Measurements from ENCODE around the gene PCED1A. TPM values are rescaled to one million over a fixed set of nuclear protein-coding genes. Genes with fewer than 3 reads are reported as not detected.

The PCED1A gene
- total and polyA plus RNA-seq, 7 experiments from 2014 or later: 23.6 to 105 (median 67.8) TPM

- Histone ChIP-seq H3K27me3 (ENCODE audit: control insufficient read depth in 2 of 2, insufficient read depth in 2 of 2, low read length in 2 of 2) (no peaks in the 10 kb centered on the region), H3K27ac (ENCODE audit: low read depth, low read length) (no peak overlapping the region), H3K4me3 (ENCODE audit: low read length) (no peak overlapping the region), H3K36me3 (ENCODE audit: control insufficient read depth in 2 of 3, insufficient read depth in 3 of 3, low read length in 3 of 3) (peaks cover 0 to 34% (median 4%) of the 10 kb centered on the region in 3 experiments), H3K4me1 (ENCODE audit: control insufficient read depth in 2 of 2, insufficient read depth in 2 of 2, low read length in 2 of 2) (no peaks in the 10 kb centered on the region), H3K9me3 (ENCODE audit: control insufficient read depth in 2 of 3, low read length in 3 of 3) (no peaks in the 10 kb centered on the region)
- Mint-ChIP-seq H3K27me3 (no peaks in the 10 kb centered on the region), H3K4me3 (no peak overlapping the region), H3K9me3 (no peaks in the 10 kb centered on the region), H3K36me3 (peaks cover 0 to 15% (median 6%) of the 10 kb centered on the region in 5 donors), H3K4me1 (peaks cover 0 to 5% (median 2%) of the 10 kb centered on the region in 7 donors), H3K27ac (peak overlapping the region in 1 of 9 donors; percentile 43)
- no peak for DNase-seq
- no peak for ATAC-seq
- POLR2A ChIA-PET: no interaction called here
- intact Hi-C loops (cut with micrococcal nuclease): no loop called here
- CTCF ChIA-PET: interaction anchor here (0.9 kb wide), 1 partner anchor 41 kb away, joined by 3 read pairs; no protein-coding TSS in a partner anchor
Observed at GRCh38 chr20:2859330-2860121, 19.1 kb upstream of the PCED1A start.

- Mint-ChIP-seq H3K27ac (no peak overlapping the region), H3K4me1 (peaks cover 0 to 5% (median 2%) of the 10 kb centered on the region in 7 donors), H3K4me3 (no peak overlapping the region), H3K36me3 (peaks cover 0 to 19% (median 6%) of the 10 kb centered on the region in 5 donors), H3K9me3 (no peaks in the 10 kb centered on the region), H3K27me3 (no peaks in the 10 kb centered on the region)
- H3K27me3 ChIP-seq (ENCODE audit: control insufficient read depth in 2 of 2, insufficient read depth in 2 of 2, low read length in 2 of 2): no peaks in the 10 kb centered on the region
- no peaks in the 10 kb centered on the region for H3K9me3 ChIP-seq (ENCODE audit: control insufficient read depth in 2 of 3, low read length in 3 of 3)
- ChIA-PET CTCF (interaction anchor here (0.7 to 0.9 kb wide), 2 partner anchors 42 to 257 kb away, joined by 3 read pairs; no protein-coding TSS in a partner anchor), POLR2A (no interaction called here)
- no peaks in the 10 kb centered on the region for H3K4me1 ChIP-seq (ENCODE audit: control insufficient read depth in 2 of 2, insufficient read depth in 2 of 2, low read length in 2 of 2)
- ATAC-seq (no peak), DNase-seq (no peak)
- H3K27ac ChIP-seq (ENCODE audit: low read depth, low read length): no peak overlapping the region
- no peak overlapping the region for H3K4me3 ChIP-seq (ENCODE audit: low read length)
- H3K36me3 ChIP-seq (ENCODE audit: control insufficient read depth in 2 of 3, insufficient read depth in 3 of 3, low read length in 3 of 3): peaks cover 0 to 26% (median 4%) of the 10 kb centered on the region in 3 experiments
- intact Hi-C loops (cut with micrococcal nuclease): no loop called here
Observed at GRCh38 chr20:2858591-2858990, 18.1 kb upstream of the PCED1A start.

- Histone ChIP-seq H3K9me3 (ENCODE audit: control insufficient read depth in 2 of 3, low read length in 3 of 3) (no peaks in the 10 kb centered on the region), H3K27ac (ENCODE audit: low read depth, low read length) (no peak overlapping the region), H3K4me3 (ENCODE audit: low read length) (no peak overlapping the region), H3K36me3 (ENCODE audit: control insufficient read depth in 2 of 3, insufficient read depth in 3 of 3, low read length in 3 of 3) (peaks cover 0 to 5% (median 0%) of the 10 kb centered on the region in 3 experiments), H3K4me1 (ENCODE audit: control insufficient read depth in 2 of 2, insufficient read depth in 2 of 2, low read length in 2 of 2) (peaks cover 0 to 10% of the 10 kb centered on the region in 2 donors), H3K27me3 (ENCODE audit: control insufficient read depth in 2 of 2, insufficient read depth in 2 of 2, low read length in 2 of 2) (no peaks in the 10 kb centered on the region)
- no peak overlapping the region for H3K4me3 Mint-ChIP-seq
- no peaks in the 10 kb centered on the region for H3K9me3 Mint-ChIP-seq
- ChIA-PET CTCF (no interaction called here), POLR2A (interaction anchor here (1.7 kb wide), 1 partner anchor 11 kb away, joined by 10 read pairs; the partner anchor contains the start of genes PCED1A and VPS16)
- no peak overlapping the region for H3K27ac Mint-ChIP-seq
- ATAC-seq: no peak
- intact Hi-C loops (cut with micrococcal nuclease): loop anchor here in 1 of 2 donors (5.0 kb wide), 1 partner anchor 164 kb away; no protein-coding TSS in a partner anchor
- H3K4me1 Mint-ChIP-seq: peaks cover 6 to 24% (median 20%) of the 10 kb centered on the region in 7 donors
- H3K27me3 Mint-ChIP-seq: no peaks in the 10 kb centered on the region
- DNase-seq: no peak
- peaks cover 0 to 9% (median 0%) of the 10 kb centered on the region in 5 donors for H3K36me3 Mint-ChIP-seq
Observed at GRCh38 chr20:2851086-2851485, 10.6 kb upstream of the PCED1A start.

GRCh38 chr20:2849529-2849928, 9.1 kb upstream of the PCED1A start:
- ChIA-PET POLR2A (no interaction called here), CTCF (no interaction called here)
- H3K4me3 ChIP-seq (ENCODE audit: low read length): no peak overlapping the region
- no peak overlapping the region for H3K4me3 Mint-ChIP-seq
- peaks cover 0 to 10% of the 10 kb centered on the region in 2 donors for H3K4me1 ChIP-seq (ENCODE audit: control insufficient read depth in 2 of 2, insufficient read depth in 2 of 2, low read length in 2 of 2)
- no peak overlapping the region for H3K27ac ChIP-seq (ENCODE audit: low read depth, low read length)
- ATAC-seq: no peak
- no peaks in the 10 kb centered on the region for H3K9me3 Mint-ChIP-seq
- H3K4me1 Mint-ChIP-seq: peaks cover 14 to 34% (median 27%) of the 10 kb centered on the region in 7 donors
- peaks cover 0 to 11% (median 0%) of the 10 kb centered on the region in 5 donors for H3K36me3 Mint-ChIP-seq
- H3K36me3 ChIP-seq (ENCODE audit: control insufficient read depth in 2 of 3, insufficient read depth in 3 of 3, low read length in 3 of 3): peaks cover 0 to 5% (median 0%) of the 10 kb centered on the region in 3 experiments
- no peaks in the 10 kb centered on the region for H3K9me3 ChIP-seq (ENCODE audit: control insufficient read depth in 2 of 3, low read length in 3 of 3)
- intact Hi-C loops (cut with micrococcal nuclease): no loop called here
- DNase-seq: no peak
- H3K27me3 ChIP-seq (ENCODE audit: control insufficient read depth in 2 of 2, insufficient read depth in 2 of 2, low read length in 2 of 2): no peaks in the 10 kb centered on the region
- H3K27ac Mint-ChIP-seq: peak overlapping the region in 1 of 9 donors; percentile 18
- H3K27me3 Mint-ChIP-seq: no peaks in the 10 kb centered on the region

GRCh38 chr20:2847802-2848201, 7.3 kb upstream of the PCED1A start:
- Histone ChIP-seq H3K27me3 (ENCODE audit: control insufficient read depth in 2 of 2, insufficient read depth in 2 of 2, low read length in 2 of 2) (no peaks in the 10 kb centered on the region), H3K27ac (ENCODE audit: low read depth, low read length) (no peak overlapping the region), H3K36me3 (ENCODE audit: control insufficient read depth in 2 of 3, insufficient read depth in 3 of 3, low read length in 3 of 3) (peaks cover 0 to 5% (median 0%) of the 10 kb centered on the region in 3 experiments), H3K4me1 (ENCODE audit: control insufficient read depth in 2 of 2, insufficient read depth in 2 of 2, low read length in 2 of 2) (peaks cover 0 to 9% of the 10 kb centered on the region in 2 donors), H3K9me3 (ENCODE audit: control insufficient read depth in 2 of 3, low read length in 3 of 3) (no peaks in the 10 kb centered on the region), H3K4me3 (ENCODE audit: low read length) (no peak overlapping the region)
- ChIA-PET POLR2A (no interaction called here), CTCF (no interaction called here)
- Mint-ChIP-seq H3K27ac (peak overlapping the region in 2 of 9 donors; percentile 41 to 56), H3K4me1 (peaks cover 23 to 44% (median 36%) of the 10 kb centered on the region in 7 donors), H3K27me3 (no peaks in the 10 kb centered on the region), H3K36me3 (peaks cover 0 to 11% (median 0%) of the 10 kb centered on the region in 5 donors), H3K4me3 (no peak overlapping the region), H3K9me3 (no peaks in the 10 kb centered on the region)
- peak in 1 of 9 donors; percentile 4 for DNase-seq
- intact Hi-C loops (cut with micrococcal nuclease): no loop called here
- ATAC-seq: no peak

- DNase-seq: peak in 1 of 9 donors; percentile 4
- intact Hi-C loops (cut with micrococcal nuclease): no loop called here
- no peaks in the 10 kb centered on the region for H3K27me3 Mint-ChIP-seq
- POLR2A ChIA-PET: interaction anchor here (1.1 kb wide), 1 partner anchor 26 kb away, joined by 4 read pairs; the partner anchor contains the start of gene PTPRA
- peaks cover 0 to 10% (median 0%) of the 10 kb centered on the region in 5 donors for H3K36me3 Mint-ChIP-seq
- H3K27ac Mint-ChIP-seq: peak overlapping the region in 2 of 9 donors; percentile 25
- peaks cover 15 to 34% (median 30%) of the 10 kb centered on the region in 7 donors for H3K4me1 Mint-ChIP-seq
- Histone ChIP-seq H3K27me3 (ENCODE audit: control insufficient read depth in 2 of 2, insufficient read depth in 2 of 2, low read length in 2 of 2) (no peaks in the 10 kb centered on the region), H3K9me3 (ENCODE audit: control insufficient read depth in 2 of 3, low read length in 3 of 3) (no peaks in the 10 kb centered on the region), H3K27ac (ENCODE audit: low read depth, low read length) (no peak overlapping the region), H3K4me3 (ENCODE audit: low read length) (no peak overlapping the region), H3K4me1 (ENCODE audit: control insufficient read depth in 2 of 2, insufficient read depth in 2 of 2, low read length in 2 of 2) (peaks cover under 1 to 4% of the 10 kb centered on the region in 2 donors), H3K36me3 (ENCODE audit: control insufficient read depth in 2 of 3, insufficient read depth in 3 of 3, low read length in 3 of 3) (peaks cover 0 to 5% (median 0%) of the 10 kb centered on the region in 3 experiments)
- H3K4me3 Mint-ChIP-seq: no peak overlapping the region
- ATAC-seq: no peak
- CTCF ChIA-PET: no interaction called here
- no peaks in the 10 kb centered on the region for H3K9me3 Mint-ChIP-seq
Observed at GRCh38 chr20:2846698-2847097, 6.2 kb upstream of the PCED1A start.

Measured in naive thymus-derived CD4-positive, alpha-beta T cell (primary cell).